Astrocyte of the hippocampus (primary cell): ENCODE measurements around the gene CATSPER3.

Experiments
- DNase-seq: peaks from one replicate; pipeline ENCODE4 v3.0.0; 2011; ENCODE audit warnings: low read depth, low spot score

The CATSPER3 gene

DNA sequence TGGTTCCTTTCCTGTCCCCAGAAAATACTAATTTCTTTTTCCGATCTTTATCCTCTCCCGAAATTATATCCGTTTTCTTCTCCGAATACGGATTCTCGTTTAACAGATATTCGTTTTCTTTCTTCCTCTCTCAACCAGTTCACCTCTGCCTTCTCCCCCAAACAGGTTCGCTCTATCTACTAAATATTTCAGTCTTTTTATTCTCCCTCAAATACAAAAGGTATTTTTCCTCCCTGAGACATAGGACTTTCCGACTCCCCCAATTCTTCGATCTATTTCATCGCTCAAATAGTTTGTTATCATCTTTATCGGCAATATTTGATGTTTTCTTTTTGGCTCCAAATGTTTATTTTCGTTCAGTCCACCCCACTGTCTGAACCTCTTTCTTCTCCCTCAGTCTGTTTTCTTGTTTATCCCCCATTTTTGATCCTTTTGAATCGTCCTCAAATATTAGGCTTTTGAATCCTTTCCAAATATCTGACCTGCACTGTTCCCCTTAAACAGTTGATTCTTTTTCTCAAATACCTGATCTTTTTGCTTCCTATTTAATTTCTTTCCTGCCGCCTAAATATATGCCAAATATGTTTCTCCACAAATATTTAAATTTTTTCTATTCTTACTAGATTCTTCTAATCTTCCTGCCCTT, 61.9 kb downstream of the CATSPER3 start:
- no peak for DNase-seq

DNA sequence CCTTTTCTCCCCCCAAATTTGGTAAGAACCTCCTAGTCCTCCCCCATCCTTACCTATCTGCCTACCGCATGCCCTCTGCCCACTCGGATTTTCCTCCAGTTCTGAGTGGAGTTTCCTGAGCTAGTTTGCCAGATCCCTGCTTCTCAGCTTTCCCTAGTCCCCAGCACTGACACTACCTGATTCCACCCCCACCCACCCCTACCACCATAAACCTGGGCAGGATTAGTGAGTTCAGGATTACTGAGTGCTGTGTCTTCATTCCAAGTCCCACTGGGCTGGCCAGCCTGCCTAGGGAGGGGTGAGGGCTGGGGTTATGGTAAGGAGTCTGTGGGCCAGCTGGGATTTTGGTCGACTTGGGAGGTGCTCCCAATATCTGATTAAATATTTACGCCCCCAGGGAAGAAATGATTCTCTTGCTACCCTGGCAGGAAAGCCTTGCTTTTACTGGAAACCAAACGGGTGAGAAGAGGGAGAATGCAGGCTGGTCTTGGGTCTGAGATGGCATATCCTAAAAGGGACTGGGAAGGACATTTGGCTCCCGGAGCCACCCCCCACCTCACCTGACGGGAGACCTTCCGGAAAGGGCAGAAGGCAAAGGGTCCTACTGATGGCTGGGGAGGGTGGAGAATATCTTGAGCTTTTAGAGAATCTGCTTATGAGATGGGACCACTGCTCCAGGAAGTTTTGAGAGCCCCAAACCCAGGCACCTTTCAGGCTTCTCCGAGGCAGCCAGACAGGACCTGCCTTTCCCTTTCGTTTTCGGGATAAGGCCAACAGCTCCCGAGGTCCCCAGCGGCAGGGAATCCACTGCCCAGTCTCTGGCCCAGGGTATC, 62.6 kb downstream of the CATSPER3 start:
- no peak for DNase-seq

DNA sequence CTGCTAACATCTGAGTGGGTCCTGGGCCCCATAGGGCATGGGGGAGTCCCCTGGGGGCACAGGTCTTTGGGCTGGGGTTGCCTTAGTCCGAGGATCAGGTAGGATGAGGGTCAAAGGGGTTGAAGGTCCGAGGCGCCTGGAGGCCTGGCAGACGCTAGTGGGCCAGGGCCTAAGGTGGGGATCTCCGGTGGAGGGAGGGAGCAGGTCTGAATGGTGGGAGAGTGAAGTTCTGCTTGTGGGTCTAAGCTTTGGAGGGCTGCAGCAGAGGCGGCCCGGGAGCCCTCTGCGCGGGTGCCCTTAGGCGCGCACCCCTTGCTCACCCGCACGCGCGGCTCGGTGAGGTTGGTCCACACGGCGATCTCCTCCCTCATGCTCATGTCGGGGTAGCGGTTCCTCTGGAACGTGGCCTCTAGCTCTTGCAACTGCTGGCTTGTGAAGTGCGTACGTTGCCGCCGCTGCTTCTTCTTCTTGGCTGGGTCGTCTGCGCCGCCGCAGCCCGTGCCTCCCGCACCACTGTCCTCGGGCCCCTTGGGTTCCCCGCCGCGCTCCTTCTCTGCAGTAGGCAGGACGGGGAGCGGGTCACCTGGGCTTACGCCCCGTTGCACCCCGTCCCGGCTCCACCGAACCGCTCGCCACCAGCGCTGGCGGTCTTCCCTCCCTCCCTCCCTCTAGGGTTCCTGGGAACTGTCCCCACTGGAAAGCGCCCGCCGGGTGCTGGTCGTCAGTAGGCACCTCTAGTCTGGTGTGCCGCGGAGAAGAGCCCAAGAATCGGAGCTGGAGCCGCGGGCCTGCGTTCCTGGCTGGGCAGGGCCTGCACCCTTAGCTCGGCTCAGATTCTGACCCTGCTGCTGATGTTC, 63.5 kb downstream of the CATSPER3 start:
- DNase-seq, result no peak

DNA sequence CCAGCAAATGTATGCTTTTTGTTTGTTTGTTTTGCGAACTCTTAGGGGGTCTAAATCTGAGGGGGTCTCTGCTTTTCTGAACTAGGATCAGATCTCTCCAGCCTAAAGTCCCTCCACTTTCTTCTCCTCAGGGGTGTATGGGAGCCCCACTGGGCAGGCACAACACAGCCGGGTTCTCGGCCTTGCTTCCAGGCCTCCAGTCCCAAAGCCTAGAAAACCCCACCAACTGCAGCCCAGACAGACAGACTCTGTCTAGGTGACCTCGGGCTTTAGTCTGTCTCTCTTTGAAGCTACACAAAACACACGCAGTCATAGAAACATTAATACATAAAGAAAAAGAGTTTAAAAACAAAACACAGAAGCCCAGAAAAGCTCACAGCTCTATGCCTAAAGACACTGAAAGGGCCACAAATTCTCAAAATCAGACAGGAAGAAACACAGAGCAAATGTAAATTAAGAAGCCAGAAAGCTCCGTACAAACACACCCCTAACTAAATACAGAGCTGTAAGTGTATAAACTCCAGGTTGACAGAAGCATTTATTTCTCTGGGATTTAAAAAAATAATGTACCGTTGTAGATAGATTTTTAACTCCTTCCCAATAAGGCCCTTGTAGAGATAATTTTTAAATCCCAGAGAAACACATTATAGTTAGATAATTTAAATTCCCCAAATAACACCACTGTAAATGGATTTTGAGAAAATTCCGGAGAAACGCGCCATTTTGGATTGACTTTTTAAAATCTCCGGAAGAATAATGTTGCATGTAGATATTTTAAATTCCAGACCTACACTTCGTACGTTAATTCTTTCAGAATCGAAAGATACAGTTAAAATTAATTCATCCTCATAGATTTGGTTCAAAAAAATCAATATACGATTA, 64.3 kb downstream of the CATSPER3 start:
- no peak for DNase-seq

DNA sequence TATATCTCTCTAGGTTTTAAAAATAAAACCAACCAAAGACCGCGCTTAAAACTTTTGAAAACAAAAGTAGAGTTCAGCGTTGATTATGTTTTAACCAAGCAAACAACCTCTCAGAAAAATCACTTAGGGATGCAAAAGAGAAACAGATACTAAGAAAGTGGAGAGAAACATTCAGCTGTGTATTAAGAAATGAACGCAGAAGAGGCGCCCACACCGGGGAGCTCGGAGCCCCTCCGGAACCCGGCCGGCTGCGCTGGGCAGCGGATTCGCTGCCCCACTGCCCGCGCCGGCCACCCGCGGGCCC, 64.9 kb downstream of the CATSPER3 start:
- no peak for DNase-seq

DNA sequence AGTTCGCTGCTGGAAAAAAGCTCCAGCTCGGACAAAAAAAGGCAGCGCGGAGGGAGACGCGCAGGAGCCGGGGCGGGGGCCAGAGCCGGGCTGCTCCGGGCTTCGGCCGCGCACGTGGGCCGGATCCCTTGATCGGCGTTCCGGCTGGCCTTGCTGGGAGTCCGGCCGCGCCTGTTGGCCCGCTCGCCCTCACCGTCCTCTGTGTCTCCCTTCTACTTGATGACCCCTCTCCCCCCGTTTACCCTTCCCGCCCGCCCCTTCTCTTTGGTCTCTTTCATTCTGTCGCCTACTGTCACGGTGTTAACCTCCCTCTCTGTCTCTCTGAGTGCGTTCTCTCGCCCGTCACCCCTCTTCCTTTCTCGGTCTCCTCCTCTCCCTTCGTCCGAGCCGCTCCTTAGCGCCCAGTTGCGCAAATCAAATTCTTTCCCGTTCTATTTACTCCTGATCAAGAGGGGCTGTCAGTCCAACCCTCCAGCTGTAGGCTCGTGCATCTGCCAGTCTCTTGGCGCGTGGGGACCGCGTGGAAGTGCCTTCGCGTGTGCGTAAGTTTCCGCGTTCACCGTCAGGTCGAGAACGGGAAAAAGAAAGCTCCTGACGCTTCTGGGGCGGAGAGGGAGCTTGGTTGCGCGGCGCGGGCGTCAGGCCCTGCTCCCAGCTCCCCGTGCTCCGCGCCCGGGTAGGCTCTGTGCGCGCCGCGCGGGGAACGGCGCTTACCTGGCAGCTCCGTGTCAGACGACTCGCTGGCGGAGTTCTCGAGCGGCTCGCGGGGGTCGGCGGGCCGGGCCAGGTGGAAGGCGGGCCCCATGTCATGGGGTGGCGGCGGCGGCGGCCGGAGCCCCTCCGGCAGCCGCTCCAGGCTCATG, 65.5 kb downstream of the CATSPER3 start:
- DNase-seq, result peak; percentile 38

- DNase-seq, result peak; percentile 49
These were observed 66.2 kb downstream of the CATSPER3 start, which contains the start of gene PITX1 for GRCh38 chr5:135033901-135034235. TSS of gene PITX1 (minus strand) at chr5:135034228. CDS start at chr5:135033881, 347 bp downstream.

DNA sequence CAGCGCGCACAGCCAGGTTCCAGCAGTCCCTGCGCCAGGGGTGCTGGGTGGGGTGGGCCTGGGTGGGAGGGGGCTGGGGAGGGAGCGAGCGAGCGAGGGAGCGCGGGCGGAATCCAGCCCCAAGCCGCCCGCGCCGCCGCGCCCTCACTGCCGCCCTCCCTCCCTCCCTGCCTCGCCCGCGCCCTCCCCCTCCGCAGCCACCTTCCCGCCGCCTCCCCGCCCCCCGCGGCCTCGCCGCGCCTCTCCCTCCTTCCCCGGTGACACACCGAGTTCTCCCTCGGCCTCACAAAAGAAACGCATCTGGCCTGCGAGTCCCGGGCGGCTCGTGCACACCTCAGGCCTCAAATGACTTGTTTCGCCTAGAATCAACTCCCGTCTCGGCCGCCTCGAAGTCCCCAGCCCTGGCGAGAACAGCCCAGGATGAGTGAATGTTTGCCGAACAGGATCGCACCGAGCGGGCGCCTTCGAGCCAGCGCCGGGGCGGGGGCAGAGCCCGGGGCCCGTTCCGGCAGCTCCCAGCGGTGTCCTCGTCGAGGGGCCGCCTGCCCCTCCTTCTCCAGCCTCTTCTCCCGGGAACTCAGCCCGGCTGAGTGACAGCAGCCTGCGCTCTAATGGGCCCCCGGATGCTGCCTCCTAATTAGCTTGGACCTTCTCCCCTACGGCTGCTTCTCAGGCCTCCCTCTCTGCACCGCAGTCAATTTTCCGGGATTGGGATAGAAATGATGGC, 66.7 kb downstream of the CATSPER3 start:
- DNase-seq, result peak; percentile 32

GRCh38 chr5:135034963-135035677, 67.4 kb downstream of the CATSPER3 start:
- no peak for DNase-seq

GRCh38 chr5:135035678-135036030, 67.9 kb downstream of the CATSPER3 start:
- no peak for DNase-seq

GRCh38 chr5:135036405-135036804, 68.7 kb downstream of the CATSPER3 start:
- no peak for DNase-seq

DNA sequence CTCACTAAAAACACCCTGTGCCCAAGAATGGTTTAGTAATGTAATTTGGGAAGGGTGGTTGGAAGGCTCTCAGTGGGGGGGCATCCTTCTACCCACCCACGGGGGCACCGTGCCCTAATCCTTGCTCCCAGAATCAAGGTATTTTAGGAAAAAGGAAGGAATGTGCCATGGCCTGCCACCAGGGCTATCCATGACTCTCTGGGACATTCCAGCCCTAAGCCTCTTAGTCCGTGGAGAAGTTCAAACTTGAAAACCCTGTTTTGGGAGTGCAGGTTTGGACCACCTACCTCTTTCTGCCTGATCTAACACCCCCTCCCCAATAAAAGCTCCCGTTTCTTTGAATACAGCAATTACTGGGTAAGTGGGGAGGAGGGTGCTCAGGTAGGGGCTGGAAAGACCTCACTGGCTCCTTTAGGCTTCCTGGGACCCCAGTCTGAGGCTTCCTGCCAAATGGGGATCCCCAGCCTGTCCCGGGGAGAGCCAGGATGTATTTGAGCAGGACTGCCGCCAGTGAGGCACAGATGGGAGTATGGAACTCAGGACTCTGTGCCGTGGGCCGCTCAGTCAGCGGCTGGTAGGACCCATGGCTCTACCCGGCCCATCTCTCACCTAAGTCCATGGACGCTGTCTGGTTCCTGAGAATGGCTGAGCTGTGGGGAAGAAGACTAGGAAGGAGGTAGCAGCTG, 70.0 kb downstream of the CATSPER3 start:
- DNase-seq, result no peak

DNA sequence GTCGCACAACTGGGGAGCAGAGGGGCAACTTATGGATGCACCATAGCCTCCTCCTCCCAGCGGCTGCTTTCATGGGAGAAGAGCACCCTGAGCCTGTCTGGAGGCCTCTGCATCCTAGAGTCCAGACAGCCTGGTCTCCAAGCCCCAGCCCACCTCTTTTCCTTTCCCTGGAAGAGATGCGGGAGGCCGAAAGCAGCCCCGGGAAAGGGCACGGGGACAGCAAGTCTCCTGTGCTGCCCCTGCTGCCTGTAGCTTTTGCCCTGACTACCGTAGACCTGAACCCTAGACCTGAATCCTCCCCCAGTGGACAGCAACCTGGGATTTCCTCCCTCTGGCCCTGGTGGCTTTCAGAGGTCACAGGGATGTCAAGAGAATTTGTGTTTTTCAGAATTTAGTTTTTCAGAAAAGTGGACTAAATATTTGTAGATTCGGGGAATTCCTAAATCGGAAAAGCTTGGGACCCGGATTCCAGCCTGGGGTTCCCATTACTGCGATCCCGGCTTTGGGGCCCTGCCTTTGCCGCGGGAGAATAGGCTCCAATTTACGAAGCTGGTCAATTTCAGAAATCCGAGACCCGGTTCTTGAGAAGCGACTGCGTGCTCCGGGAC, 70.6 kb downstream of the CATSPER3 start:
- DNase-seq, result no peak

DNA sequence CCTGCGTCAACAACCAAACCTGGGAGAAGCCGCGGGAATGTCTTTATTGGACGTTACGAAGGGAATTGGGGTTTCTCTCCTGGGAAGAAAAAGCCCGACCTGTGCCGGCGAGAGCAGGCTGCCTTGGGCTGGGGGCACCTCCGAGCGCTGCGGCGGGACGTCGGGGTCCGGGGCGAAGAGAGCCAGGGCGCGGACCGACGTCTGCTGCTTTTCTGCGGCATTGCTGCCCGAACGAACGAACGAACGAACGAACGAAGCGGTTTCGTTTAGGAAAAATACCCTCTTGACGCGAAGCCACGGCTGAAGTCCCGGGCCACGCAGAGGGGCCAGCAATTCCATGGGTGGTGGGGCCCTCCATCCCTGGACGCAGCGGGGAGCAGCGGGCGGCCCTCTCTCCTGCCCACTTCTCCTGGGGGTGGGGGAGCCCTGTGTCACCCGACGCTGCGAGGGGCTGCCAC, 71.1 kb downstream of the CATSPER3 start:
- no peak for DNase-seq

DNA sequence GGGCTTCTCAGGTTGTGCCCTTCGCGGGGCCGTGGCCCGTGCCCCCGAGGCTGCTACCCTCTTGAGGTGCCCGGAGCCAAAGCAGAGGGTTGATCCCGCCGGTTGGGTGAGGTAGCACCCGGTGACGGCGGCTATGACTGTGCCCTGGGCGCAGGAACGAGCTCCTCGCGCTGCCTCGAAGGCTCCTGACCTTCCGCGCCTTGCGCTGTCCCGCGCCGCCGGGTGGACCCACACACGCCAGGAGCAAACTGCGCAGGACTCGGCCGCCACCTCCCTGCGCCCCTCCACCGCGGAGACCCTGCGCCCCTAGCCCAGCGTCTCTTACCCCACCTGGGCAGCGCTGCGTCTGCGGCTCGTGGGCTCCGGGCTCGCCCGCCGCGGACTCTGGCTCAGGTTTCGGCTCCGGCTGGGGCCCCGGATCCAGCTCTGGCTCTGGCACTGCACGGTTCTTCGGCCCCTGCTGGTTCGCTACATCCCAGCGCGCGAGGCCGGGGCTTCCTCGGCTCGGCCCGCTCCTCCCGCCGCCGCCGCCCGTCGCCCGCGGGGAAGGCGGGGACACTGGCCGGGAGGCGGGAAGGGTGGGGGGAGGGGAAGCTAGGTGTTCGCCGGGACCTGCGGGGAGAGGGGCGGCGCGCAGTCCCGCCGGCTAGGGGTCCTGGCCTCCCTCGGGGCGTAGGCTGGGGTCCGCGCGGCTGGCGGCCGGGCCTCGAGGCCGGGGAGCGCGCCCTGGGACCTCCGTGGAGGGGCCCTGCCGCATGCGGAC, 71.7 kb downstream of the CATSPER3 start:
- DNase-seq, result no peak

- DNase-seq, result no peak
These were observed 72.3 kb downstream of the CATSPER3 start for GRCh38 chr5:135040034-135040332.

GRCh38 chr5:135040333-135041144, 72.8 kb downstream of the CATSPER3 start:
- no peak for DNase-seq
